NB4 (cell line): ENCODE results near the gene IKZF5.

Experiments
- DNase-seq: peaks from one replicate; pipeline ENCODE4 v3.0.0; 2010; ENCODE audit warnings: low read depth
- H3K4me3 ChIP-seq: one replicate; pipeline ENCODE4 v1.5.1; 2011; ENCODE audit warnings: mild to moderate bottlenecking, low read depth, low read length, moderate library complexity
- MYC ChIP-seq: IDR thresholded peaks from 2 replicates; pipeline ENCODE4 v1.6.1; 2011; ENCODE audit warnings: low read depth, low read length
- POLR2A ChIP-seq: IDR thresholded peaks from 2 replicates; pipeline ENCODE4 v1.6.1; 2011; ENCODE audit warnings: mild to moderate bottlenecking; ENCODE audit not compliant: insufficient read length; ENCODE audit errors: extremely low read depth
- TF ChIP-seq, protein P1 (sequence below): IDR thresholded peaks from 2 replicates; pipeline ENCODE4 v1.6.1; 2011; ENCODE audit warnings: low read depth, low read length
- TF ChIP-seq, protein P2 (sequence below): IDR thresholded peaks from one replicate; pipeline ENCODE4 v1.5.1; 2012; ENCODE audit warnings: low read depth, low read length

IKZF5 gene

GRCh38 chr10:122993797-122994336 lies 14.7 kb downstream of the IKZF5 start:
- TF ChIP-seq, protein P1, sequence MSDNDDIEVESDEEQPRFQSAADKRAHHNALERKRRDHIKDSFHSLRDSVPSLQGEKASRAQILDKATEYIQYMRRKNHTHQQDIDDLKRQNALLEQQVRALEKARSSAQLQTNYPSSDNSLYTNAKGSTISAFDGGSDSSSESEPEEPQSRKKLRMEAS, result no peak
- no peak for TF ChIP-seq POLR2A
- TF ChIP-seq MYC, result no peak
- TF ChIP-seq, protein P2, sequence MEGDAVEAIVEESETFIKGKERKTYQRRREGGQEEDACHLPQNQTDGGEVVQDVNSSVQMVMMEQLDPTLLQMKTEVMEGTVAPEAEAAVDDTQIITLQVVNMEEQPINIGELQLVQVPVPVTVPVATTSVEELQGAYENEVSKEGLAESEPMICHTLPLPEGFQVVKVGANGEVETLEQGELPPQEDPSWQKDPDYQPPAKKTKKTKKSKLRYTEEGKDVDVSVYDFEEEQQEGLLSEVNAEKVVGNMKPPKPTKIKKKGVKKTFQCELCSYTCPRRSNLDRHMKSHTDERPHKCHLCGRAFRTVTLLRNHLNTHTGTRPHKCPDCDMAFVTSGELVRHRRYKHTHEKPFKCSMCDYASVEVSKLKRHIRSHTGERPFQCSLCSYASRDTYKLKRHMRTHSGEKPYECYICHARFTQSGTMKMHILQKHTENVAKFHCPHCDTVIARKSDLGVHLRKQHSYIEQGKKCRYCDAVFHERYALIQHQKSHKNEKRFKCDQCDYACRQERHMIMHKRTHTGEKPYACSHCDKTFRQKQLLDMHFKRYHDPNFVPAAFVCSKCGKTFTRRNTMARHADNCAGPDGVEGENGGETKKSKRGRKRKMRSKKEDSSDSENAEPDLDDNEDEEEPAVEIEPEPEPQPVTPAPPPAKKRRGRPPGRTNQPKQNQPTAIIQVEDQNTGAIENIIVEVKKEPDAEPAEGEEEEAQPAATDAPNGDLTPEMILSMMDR, result no peak
- H3K4me3 ChIP-seq, result no peak overlapping the region
- no peak for DNase-seq

- no peak for DNase-seq
- no peak for TF ChIP-seq MYC
- TF ChIP-seq, protein P1, result no peak
- TF ChIP-seq POLR2A, result no peak
- no peak overlapping the region for H3K4me3 ChIP-seq
Observed at GRCh38 chr10:122992031-122992585, 16.5 kb downstream of the IKZF5 start.

GRCh38 chr10:122990278-122990677 lies 18.3 kb downstream of the IKZF5 start:
- H3K4me3 ChIP-seq, result no peak overlapping the region
- no peak for DNase-seq
- TF ChIP-seq, protein P1, result no peak
- TF ChIP-seq MYC (no peak), POLR2A (no peak)
- TF ChIP-seq, protein P2, result no peak

GRCh38 chr10:122988501-122988900 lies 20.1 kb downstream of the IKZF5 start:
- no peak overlapping the region for H3K4me3 ChIP-seq
- TF ChIP-seq, protein P1, result no peak
- TF ChIP-seq, protein P2, result no peak
- TF ChIP-seq POLR2A (no peak), MYC (no peak)
- no peak for DNase-seq

GRCh38 chr10:122986335-122986734 lies 22.3 kb downstream of the IKZF5 start:
- no peak overlapping the region for H3K4me3 ChIP-seq
- TF ChIP-seq, protein P2, result no peak
- TF ChIP-seq POLR2A (no peak), MYC (no peak)
- TF ChIP-seq, protein P1, result no peak
- no peak for DNase-seq

GRCh38 chr10:122984708-122985107 lies 23.9 kb downstream of the IKZF5 start:
- TF ChIP-seq POLR2A, result no peak
- TF ChIP-seq, protein P1, result no peak
- TF ChIP-seq, protein P2, result no peak
- no peak for TF ChIP-seq MYC

More at GRCh38 chr10:122984708-122985107, 23.9 kb downstream of the IKZF5 start:
- DNase-seq, result no peak
- H3K4me3 ChIP-seq, result no peak overlapping the region
